B cell (primary cell): ENCODE results near the gene TENM4. TPM values are rescaled to one million over a fixed set of nuclear protein-coding genes. Genes with fewer than 3 reads are reported as not detected.

Source experiments
- ATAC-seq: fragments of 200-7000 bp; cut with Tn5 transposase; one replicate; pipeline ENCODE4 v1.10.0; 2021; ENCODE audit warnings: low read depth, mild to moderate bottlenecking, moderate number of reproducible peaks, moderate library complexity
- CTCF ChIA-PET: fragments of 350-600 bp; sonication (Branson Sonifier 250); formaldehyde crosslinking; loops from one replicate; lab custom pipeline; 2021; ENCODE audit warnings: antibody characterized with exemption, inconsistent platforms; lab: Charles Lee
- POLR2A ChIA-PET: fragments of 350-600 bp; sonication (Branson Sonifier 250); formaldehyde crosslinking; loops from one replicate; lab custom pipeline; 2021; ENCODE audit warnings: antibody characterized with exemption; lab: Charles Lee
- DNase-seq: peaks from one replicate; pipeline ENCODE4 v3.0.0; 2013
- H2AFZ ChIP-seq: 2 replicates; pipeline ENCODE4 v1.6.1; 2012; ENCODE audit warnings: mild to moderate bottlenecking, low read depth, low read length; ENCODE audit not compliant: insufficient read depth, poor library complexity, severe bottlenecking
- H3K27ac ChIP-seq, 2 donors: 1 replicate in 1 of 2; 2 replicates in 1 of 2; pipeline ENCODE4 v1.5.1; 2012 to 2013; ENCODE audit warnings: low read length in 2 of 2, mild to moderate bottlenecking in 2 of 2, moderate library complexity in 1 of 2
- H3K27me3 ChIP-seq, 4 experiments: fragments of 200-600 bp in 1 of 4; sonication (generic) in 1 of 4; replicated peaks in 1 of 4; 1 replicate in 2 of 4; 2 replicates in 2 of 4; pipeline versions ENCODE4 v1.6.1 to v1.7.0; 2013 to 2016; ENCODE audit warnings: low read length in 3 of 4, mild to moderate bottlenecking in 2 of 4, mixed read lengths in 1 of 4, moderate library complexity in 1 of 4; ENCODE audit not compliant: insufficient read depth in 4 of 4, control insufficient read depth in 3 of 4; ENCODE audit errors: control extremely low read depth in 1 of 4
- H3K36me3 ChIP-seq, 2 experiments: replicated peaks in 1 of 2; 1 replicate in 1 of 2; 2 replicates in 1 of 2; pipeline versions ENCODE4 v1.6.1 to v1.7.1; 2013; ENCODE audit warnings: low read length in 1 of 2; ENCODE audit not compliant: insufficient read depth in 2 of 2, control insufficient read depth in 1 of 2; ENCODE audit errors: control extremely low read depth in 1 of 2, extremely low read depth in 1 of 2
- H3K4me1 ChIP-seq, 2 donors: fragments of 200-600 bp in 1 of 2; sonication (generic) in 1 of 2; 1 replicate in 1 of 2; 2 replicates in 1 of 2; pipeline versions ENCODE4 v1.5.1 to v1.6.1; 2013 to 2017; ENCODE audit warnings: low read length in 2 of 2; ENCODE audit not compliant: control insufficient read depth in 2 of 2, insufficient read depth in 2 of 2
- H3K4me2 ChIP-seq: replicated peaks from 2 replicates; pipeline ENCODE3; 2012; ENCODE audit warnings: mild to moderate bottlenecking, low read depth, low read length; ENCODE audit not compliant: poor library complexity, severe bottlenecking
- H3K4me3 ChIP-seq, 5 experiments: fragments of 200-600 bp in 1 of 5; sonication (generic) in 1 of 5; 1 replicate in 3 of 5; 2 replicates in 2 of 5; pipeline versions ENCODE4 v1.5.1 to v1.7.0; 2011 to 2016; ENCODE audit warnings: low read length in 4 of 5, mild to moderate bottlenecking in 4 of 5, low read depth in 2 of 5, control low read depth in 1 of 5, moderate library complexity in 1 of 5; ENCODE audit not compliant: insufficient read depth in 1 of 5; ENCODE audit errors: control extremely low read depth in 1 of 5, extremely low read depth in 1 of 5
- H3K79me2 ChIP-seq: fragments of 200-600 bp; sonication (generic); one replicate; pipeline ENCODE4 v1.6.0; 2016; ENCODE audit warnings: low read length; ENCODE audit not compliant: control insufficient read depth, insufficient read depth
- H3K9ac ChIP-seq: fragments of 200-600 bp; sonication (generic); 2 replicates; pipeline ENCODE4 v1.6.1; 2017; ENCODE audit warnings: mild to moderate bottlenecking, low read length, moderate library complexity
- H3K9me3 ChIP-seq, 3 donors: one replicate each; pipeline versions ENCODE4 v1.6.1 to v1.7.1; 2013; ENCODE audit warnings: low read length in 2 of 3; ENCODE audit not compliant: control insufficient read depth in 2 of 3, insufficient read depth in 1 of 3; ENCODE audit errors: control extremely low read depth in 1 of 3
- H4K20me1 ChIP-seq: 2 replicates; pipeline ENCODE4 v1.6.0; 2012; ENCODE audit warnings: mild to moderate bottlenecking, low read length; ENCODE audit not compliant: insufficient read depth, control insufficient read depth, poor library complexity, severe bottlenecking
- H3K27ac Mint-ChIP-seq: one replicate; pipeline ENCODE4 v1.8.0; 2021; ENCODE audit warnings: mixed read lengths
- H3K27me3 Mint-ChIP-seq: one replicate; pipeline ENCODE4 v1.8.0; 2021; ENCODE audit warnings: mixed read lengths
- H3K4me1 Mint-ChIP-seq: one replicate; pipeline ENCODE4 v1.8.0; 2021; ENCODE audit warnings: mixed read lengths
- H3K4me3 Mint-ChIP-seq: one replicate; pipeline ENCODE4 v1.8.0; 2021; ENCODE audit warnings: mixed read lengths
- H3K9me3 Mint-ChIP-seq: one replicate; pipeline ENCODE4 v1.8.0; 2022; ENCODE audit warnings: mixed read lengths; ENCODE audit not compliant: insufficient read depth
- EZH2 ChIP-seq: IDR thresholded peaks from 2 replicates; pipeline ENCODE4 v1.6.1; 2012; ENCODE audit warnings: borderline replicate concordance, low read depth, mild to moderate bottlenecking, moderate library complexity, low read length; ENCODE audit not compliant: insufficient read depth, poor library complexity, severe bottlenecking
- WGBS: methylation state at CpG from one replicate; pipeline ENCODE4 v1.1.5; 2013; ENCODE audit warnings: missing lambda C conversion rate; ENCODE audit not compliant: insufficient coverage; 5-methylcytosine and 5-hydroxymethylcytosine counted together
- intact Hi-C: fragments of 100-400 bp; cut with micrococcal nuclease; formaldehyde crosslinking; loops from one replicate; pipeline ENCODE4 v1.10.0; 2022
- polyA plus RNA-seq: library from polyadenylated mRNA; depleted of rRNA; stranded (reverse); fragments of >200 nt; gene quantifications from 2 replicates; pipeline ENCODE4 v1.2.3, GENCODE V29; 2012
- total RNA-seq, 2 donors: library from RNA; stranded (reverse); fragments of 120-200 nt in 1 of 2; gene quantifications; 1 replicate in 1 of 2; 2 replicates in 1 of 2; pipeline versions ENCODE4 v1.2.3 to v1.2.4, GENCODE V29; 2013 to 2022
- TF ChIP-seq, protein P1 (sequence below): fragments of 200-600 bp; IDR thresholded peaks from one replicate; pipeline ENCODE4 v1.8.0; 2022; ENCODE audit warnings: antibody characterized with exemption, mild to moderate bottlenecking

Gene TENM4
- total and polyA plus RNA-seq, 2 donors (not counting 1 experiment from before 2014, with no cell fraction given): 0.09 to 5.7 TPM

DNA sequence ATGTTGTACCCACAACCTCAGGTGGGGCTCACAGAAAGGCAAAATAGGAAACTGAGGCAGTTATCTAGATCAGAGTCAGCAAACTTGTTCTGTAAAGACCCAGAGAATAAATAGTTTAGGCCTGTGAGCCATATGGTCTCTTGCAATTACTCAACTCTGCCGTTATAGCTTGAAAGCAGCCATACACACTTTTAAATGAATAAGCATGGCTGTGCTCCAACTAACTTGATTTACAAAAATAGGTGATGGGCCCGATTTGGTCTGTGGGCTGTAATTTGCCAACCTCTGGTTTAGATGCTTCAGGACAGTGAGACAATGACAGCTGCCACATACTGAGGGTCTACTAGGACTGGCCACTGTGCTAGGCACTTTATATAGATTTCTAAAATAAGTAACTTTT lies 667.3 kb downstream of the TENM4 start:
- intact Hi-C loops: no loop called here
- Mint-ChIP-seq H3K27me3 (peaks cover 7% of the 10 kb centered on the region), H3K4me1 (no peaks in the 10 kb centered on the region), H3K27ac (no peak overlapping the region), H3K4me3 (no peak overlapping the region), H3K9me3 (no peaks in the 10 kb centered on the region)
- ATAC-seq (no peak), DNase-seq (no peak)
- H3K9me3 ChIP-seq: no peaks in the 10 kb centered on the region
- no peak for TF ChIP-seq EZH2
- TF ChIP-seq, protein P1, sequence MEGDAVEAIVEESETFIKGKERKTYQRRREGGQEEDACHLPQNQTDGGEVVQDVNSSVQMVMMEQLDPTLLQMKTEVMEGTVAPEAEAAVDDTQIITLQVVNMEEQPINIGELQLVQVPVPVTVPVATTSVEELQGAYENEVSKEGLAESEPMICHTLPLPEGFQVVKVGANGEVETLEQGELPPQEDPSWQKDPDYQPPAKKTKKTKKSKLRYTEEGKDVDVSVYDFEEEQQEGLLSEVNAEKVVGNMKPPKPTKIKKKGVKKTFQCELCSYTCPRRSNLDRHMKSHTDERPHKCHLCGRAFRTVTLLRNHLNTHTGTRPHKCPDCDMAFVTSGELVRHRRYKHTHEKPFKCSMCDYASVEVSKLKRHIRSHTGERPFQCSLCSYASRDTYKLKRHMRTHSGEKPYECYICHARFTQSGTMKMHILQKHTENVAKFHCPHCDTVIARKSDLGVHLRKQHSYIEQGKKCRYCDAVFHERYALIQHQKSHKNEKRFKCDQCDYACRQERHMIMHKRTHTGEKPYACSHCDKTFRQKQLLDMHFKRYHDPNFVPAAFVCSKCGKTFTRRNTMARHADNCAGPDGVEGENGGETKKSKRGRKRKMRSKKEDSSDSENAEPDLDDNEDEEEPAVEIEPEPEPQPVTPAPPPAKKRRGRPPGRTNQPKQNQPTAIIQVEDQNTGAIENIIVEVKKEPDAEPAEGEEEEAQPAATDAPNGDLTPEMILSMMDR: no peak
- H3K27me3 ChIP-seq: no peaks in the 10 kb centered on the region
- H4K20me1 ChIP-seq: no peaks in the 10 kb centered on the region
- H2AFZ ChIP-seq: no peak overlapping the region
- no peaks in the 10 kb centered on the region for H3K4me1 ChIP-seq
- ChIA-PET POLR2A (no interaction called here), CTCF (no interaction called here)
- H3K4me2 ChIP-seq: no peak overlapping the region
- H3K36me3 ChIP-seq: no peaks in the 10 kb centered on the region
- H3K79me2 ChIP-seq: no peaks in the 10 kb centered on the region
- H3K9ac ChIP-seq: no peak overlapping the region
- H3K4me3 ChIP-seq: no peak overlapping the region
- no peak overlapping the region for H3K27ac ChIP-seq
- WGBS: no CpG with 5 or more reads among the region's 2 CpGs

DNA sequence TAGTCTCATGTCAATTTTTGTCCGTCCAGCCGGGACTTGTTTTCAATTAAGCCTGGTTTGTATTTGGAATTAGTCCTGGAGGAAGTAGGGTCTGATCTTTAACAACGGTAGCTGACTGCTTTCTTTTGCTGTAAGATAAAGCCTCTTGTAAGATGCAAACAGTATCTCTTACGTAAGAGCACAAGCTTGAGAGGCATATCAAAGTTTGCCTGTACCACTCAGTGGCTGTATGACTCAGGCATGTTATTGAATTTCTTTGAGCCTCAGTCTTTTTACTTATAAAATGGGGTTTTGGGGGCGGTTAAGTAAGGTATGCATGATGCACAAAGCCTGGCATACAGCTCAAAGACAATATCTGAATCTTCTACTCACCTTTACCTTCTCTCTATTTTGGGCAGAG lies 667.8 kb downstream of the TENM4 start:
- H3K27ac ChIP-seq: no peak overlapping the region
- H3K27me3 ChIP-seq: no peaks in the 10 kb centered on the region
- WGBS: 57% methylated on average over 2 of the region's 5 CpGs
- no peak overlapping the region for H2AFZ ChIP-seq
- no peak overlapping the region for H3K4me2 ChIP-seq
- H3K36me3 ChIP-seq: no peaks in the 10 kb centered on the region
- Mint-ChIP-seq H3K4me3 (no peak overlapping the region), H3K9me3 (no peaks in the 10 kb centered on the region), H3K27ac (no peak overlapping the region), H3K27me3 (peaks cover 7% of the 10 kb centered on the region), H3K4me1 (no peaks in the 10 kb centered on the region)
- H3K79me2 ChIP-seq: no peaks in the 10 kb centered on the region
- DNase-seq (no peak), ATAC-seq (no peak)
- H3K4me1 ChIP-seq: no peaks in the 10 kb centered on the region
- CTCF ChIA-PET: no interaction called here
- H3K9me3 ChIP-seq: no peaks in the 10 kb centered on the region
- H3K4me3 ChIP-seq: no peak overlapping the region
- intact Hi-C loops: no loop called here
- TF ChIP-seq EZH2: no peak
- TF ChIP-seq, protein P1: no peak
- H3K9ac ChIP-seq: no peak overlapping the region
- H4K20me1 ChIP-seq: no peaks in the 10 kb centered on the region
- POLR2A ChIA-PET: no interaction called here
